C4-2B (cell line): Measurements from ENCODE around the gene LDB2.

Experiments
- CTCF ChIP-seq: fragments of 450-650 bp; conservative IDR thresholded peaks from 2 replicates; pipeline ENCODE4 v1.5.1; 2017; ENCODE audit warnings: mild to moderate bottlenecking
- ZFX ChIP-seq: fragments of 450-650 bp; IDR thresholded peaks from 2 replicates; pipeline ENCODE4 v1.6.1; 2017

GRCh38 chr4:16765546-16765945 lies 132.9 kb downstream of the LDB2 start:
- TF ChIP-seq CTCF, result no peak
- no peak for TF ChIP-seq ZFX
